GM12891 (cell line): ENCODE results near the gene ZFP36.

Source experiments
- DNase-seq: peaks from one replicate; pipeline ENCODE4 v3.0.0; 2011; ENCODE audit warnings: low spot score; ENCODE audit not compliant: insufficient read length
- FAIRE-seq: peaks from 2 replicates; lab custom pipeline; 2011; peaks lifted over from hg19 to GRCh38; lab: Jason Lieb, UNC
- PAX5 ChIP-seq: IDR thresholded peaks from 2 replicates; pipeline ENCODE4 v1.6.1; 2011; ENCODE audit warnings: low read length, moderate library complexity, mild to moderate bottlenecking; ENCODE audit not compliant: insufficient read depth, severe bottlenecking
- POLR2A ChIP-seq: IDR thresholded peaks from 2 replicates; pipeline ENCODE4 v1.6.1; 2011; ENCODE audit warnings: low read depth, low read length, control low read depth
- POLR2AphosphoS5 ChIP-seq: IDR thresholded peaks from 2 replicates; pipeline ENCODE4 v1.6.1; 2011; ENCODE audit warnings: low read depth, low read length, control low read depth
- POU2F2 ChIP-seq: IDR thresholded peaks from 2 replicates; pipeline ENCODE4 v1.6.1; 2011; ENCODE audit warnings: low read depth, mild to moderate bottlenecking, control low read depth, low read length, moderate library complexity
- SPI1 ChIP-seq: IDR thresholded peaks from 2 replicates; pipeline ENCODE4 v1.6.1; 2011; ENCODE audit warnings: low read depth, low read length, control low read depth
- TAF1 ChIP-seq: IDR thresholded peaks from 2 replicates; pipeline ENCODE4 v1.6.1; 2011; ENCODE audit warnings: low read depth, low read length, control low read depth

The ZFP36 gene

GRCh38 chr19:39407410-39407659, 688 bp downstream of the ZFP36 start:
- no peak for TF ChIP-seq SPI1
- TF ChIP-seq POLR2AphosphoS5: no peak
- no peak for TF ChIP-seq POLR2A
- TF ChIP-seq PAX5: no peak
- TF ChIP-seq POU2F2: no peak
- TF ChIP-seq TAF1: no peak
- FAIRE-seq: no peak
- DNase-seq: no peak

- no peak for TF ChIP-seq SPI1
- TF ChIP-seq POLR2AphosphoS5: no peak; the same call in 1 of the 2 replicates
- no peak for TF ChIP-seq POU2F2
- no peak for TF ChIP-seq PAX5
- 0 out of 2 replicates have a peak, but pooled peaks have one; percentile 23 for TF ChIP-seq TAF1
- TF ChIP-seq POLR2A: peak; percentile 21
- FAIRE-seq (no peak), DNase-seq (no peak)
These were observed 1.2 kb downstream of the ZFP36 start for GRCh38 chr19:39407660-39408391.

- FAIRE-seq (no peak), DNase-seq (no peak)
- TF ChIP-seq POLR2A (no peak), POU2F2 (peak; percentile 10; the same call in 1 of the 2 replicates), POLR2AphosphoS5 (peak; percentile 18; the same call in 1 of the 2 replicates), SPI1 (no peak), PAX5 (no peak), TAF1 (peak; percentile 14; the same call in 1 of the 2 replicates)
These were observed 2.0 kb downstream of the ZFP36 start for GRCh38 chr19:39408392-39409207.

GRCh38 chr19:39409208-39410016, 2.8 kb downstream of the ZFP36 start:
- no peak for DNase-seq

GRCh38 chr19:39410017-39410830, 3.6 kb downstream of the ZFP36 start:
- TF ChIP-seq POU2F2 (no peak; the same call in 1 of the 2 replicates), TAF1 (0 out of 2 replicates have a peak, but pooled peaks have one; percentile 49), POLR2A (peak; percentile 72), POLR2AphosphoS5 (peak; percentile 89), PAX5 (no peak), SPI1 (peak; percentile 92)
- FAIRE-seq (peak; percentile 76), DNase-seq (peak; percentile 57)

More at GRCh38 chr19:39409208-39410016, 2.8 kb downstream of the ZFP36 start:
- FAIRE-seq: peak; percentile 61
- peak; percentile 91 for TF ChIP-seq POLR2AphosphoS5
- no peak for TF ChIP-seq TAF1
- peak; percentile 87 for TF ChIP-seq POLR2A
- no peak for TF ChIP-seq PAX5
- TF ChIP-seq SPI1: no peak
- TF ChIP-seq POU2F2: peak; percentile 71; the same call in 1 of the 2 replicates

- TF ChIP-seq POLR2AphosphoS5: 0 out of 2 replicates have a peak, but pooled peaks have one; percentile 18
- TF ChIP-seq PAX5: no peak
- no peak for DNase-seq
- no peak for FAIRE-seq
These were observed 4.1 kb downstream of the ZFP36 start for GRCh38 chr19:39410831-39411080.

GRCh38 chr19:39411081-39411831, 4.6 kb downstream of the ZFP36 start:
- no peak for FAIRE-seq
- TF ChIP-seq POLR2A (peak; percentile 48), TAF1 (no peak), POLR2AphosphoS5 (0 out of 2 replicates have a peak, but pooled peaks have one; percentile 37)
- no peak for DNase-seq

- DNase-seq: no peak
- peak; percentile 95 for FAIRE-seq
- TF ChIP-seq POU2F2 (no peak), POLR2AphosphoS5 (no peak), POLR2A (no peak), SPI1 (no peak), TAF1 (no peak), PAX5 (no peak)
These were observed 5.1 kb downstream of the ZFP36 start for GRCh38 chr19:39411832-39412099.
